HG03460 (cell line): ENCODE results near the gene CTNS.
A peak's percentile ranks its signal among the peaks of the same experiment; 100 is the strongest.

Experiments
- ATAC-seq: cut with Tn5 transposase; IDR thresholded peaks from one replicate; pipeline ENCODE4 v1.9.1; 2021; ENCODE audit not compliant: unreplicated experiment

CTNS gene

DNA sequence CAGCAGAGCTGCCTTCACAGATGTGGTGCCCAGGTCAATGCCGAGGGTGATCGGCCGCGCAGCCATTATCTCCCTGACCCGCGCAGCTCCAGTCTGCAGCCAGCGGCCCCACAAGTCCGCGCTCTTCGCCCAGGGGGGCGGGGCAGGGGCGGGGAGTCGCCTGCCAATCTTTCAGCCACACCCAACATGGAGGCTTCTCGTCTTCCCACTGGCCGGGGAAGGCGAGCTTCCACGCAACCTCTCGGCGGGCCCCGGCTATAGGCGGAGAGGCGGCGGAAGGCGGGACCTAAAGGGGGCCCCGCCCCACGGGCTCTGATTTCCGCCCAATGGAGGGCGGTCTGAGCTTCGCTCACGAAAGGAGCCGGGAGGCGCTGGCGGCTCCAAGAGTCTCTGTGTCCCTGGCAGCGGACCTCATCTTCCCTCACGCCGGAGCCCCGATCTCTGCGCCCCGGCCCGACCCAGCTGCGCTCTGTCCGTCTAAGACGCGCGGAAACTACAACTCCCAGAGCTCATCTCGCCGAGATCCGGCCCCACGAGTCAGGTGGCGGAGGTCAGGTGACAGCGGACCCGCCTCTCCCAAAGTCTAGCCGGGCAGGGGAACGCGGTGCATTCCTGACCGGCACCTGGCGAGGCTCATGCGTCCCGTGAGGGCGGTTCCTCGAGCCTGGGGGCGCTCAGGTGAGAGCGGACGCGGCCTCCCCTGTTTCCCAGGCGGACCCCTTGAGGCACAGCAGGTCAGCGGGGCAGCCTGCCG, at the start of gene CTNS, which contains the start of gene SHPK:
Gene CTNS (plus strand): TSS at position 607 of the 754 bp plus-strand sequence. CDS start 3,447 bp downstream, outside the sequence.
Gene SHPK (minus strand): TSS at position 97 of the 754 bp plus-strand sequence. CDS start 31 bp downstream, at position 66.
- ATAC-seq, result peak; percentile 91

GRCh38 chr17:3589784-3590183, 46.8 kb upstream of the CTNS start:
- ATAC-seq, result no peak

DNA sequence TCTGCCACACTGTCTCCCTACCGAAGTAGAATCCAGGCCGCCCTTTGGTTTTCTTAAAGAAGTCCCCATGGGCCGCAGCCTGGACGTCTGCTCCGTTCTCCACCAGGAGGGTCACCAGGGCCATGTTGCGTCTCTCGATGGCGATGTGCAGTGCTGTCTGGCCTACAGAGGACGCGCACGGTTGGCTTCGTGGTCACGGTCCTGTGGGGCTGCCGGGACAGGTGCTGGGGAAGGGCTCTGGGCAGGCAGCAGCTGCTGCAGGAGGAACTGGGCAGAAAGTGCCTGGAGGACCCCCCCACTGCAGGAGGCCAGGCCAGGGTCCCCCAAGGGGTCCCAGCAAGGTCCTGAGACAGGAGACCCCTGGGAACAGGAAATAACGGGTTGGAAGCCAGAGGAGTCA, 46.3 kb upstream of the CTNS start:
- no peak for ATAC-seq

DNA sequence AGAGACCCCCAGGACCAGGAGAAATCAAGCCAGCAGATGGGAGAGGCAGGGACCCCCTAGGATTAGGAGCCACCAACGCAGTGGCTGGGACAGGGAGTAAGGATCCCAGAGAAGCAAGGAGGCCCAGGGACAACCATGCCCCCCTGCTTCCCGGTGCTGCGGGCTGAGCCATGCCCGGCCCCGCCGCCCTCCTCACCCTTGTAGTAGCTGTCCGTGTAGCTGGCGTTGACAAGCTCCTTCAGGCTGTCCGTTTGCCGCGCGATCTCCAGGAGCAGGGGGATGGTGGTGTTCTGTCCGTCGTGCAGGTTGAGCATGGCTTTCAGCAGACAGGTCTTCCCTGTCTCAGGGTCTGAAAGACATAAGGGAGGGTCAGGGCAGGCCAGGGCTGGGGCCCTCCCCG, 45.8 kb upstream of the CTNS start:
- ATAC-seq, result no peak

- no peak for ATAC-seq
Measured at GRCh38 chr17:3592216-3592860, 44.2 kb upstream of the CTNS start.

- no peak for ATAC-seq
Measured at GRCh38 chr17:3593384-3593783, 43.2 kb upstream of the CTNS start.

GRCh38 chr17:3594051-3594800, 42.3 kb upstream of the CTNS start:
- ATAC-seq, result no peak

DNA sequence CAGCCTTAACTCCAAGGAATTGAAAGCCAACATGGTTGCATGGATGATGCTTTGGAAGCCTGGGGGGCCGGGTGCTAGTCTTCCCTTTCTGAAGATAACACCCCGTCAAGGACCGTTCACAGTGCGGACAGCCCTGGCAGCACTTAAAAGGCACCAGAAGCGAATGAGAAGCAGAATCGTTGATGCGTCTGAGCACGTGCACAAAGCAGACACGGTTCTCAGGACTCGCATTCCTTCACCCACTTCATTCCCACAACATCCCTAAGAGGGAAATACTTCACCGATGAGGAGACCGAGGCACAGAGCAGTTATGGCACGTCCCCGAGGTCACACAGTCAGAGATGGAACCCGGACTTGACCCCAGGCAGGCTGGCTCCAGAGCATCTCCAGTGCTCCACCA, 41.6 kb upstream of the CTNS start:
- ATAC-seq, result no peak

DNA sequence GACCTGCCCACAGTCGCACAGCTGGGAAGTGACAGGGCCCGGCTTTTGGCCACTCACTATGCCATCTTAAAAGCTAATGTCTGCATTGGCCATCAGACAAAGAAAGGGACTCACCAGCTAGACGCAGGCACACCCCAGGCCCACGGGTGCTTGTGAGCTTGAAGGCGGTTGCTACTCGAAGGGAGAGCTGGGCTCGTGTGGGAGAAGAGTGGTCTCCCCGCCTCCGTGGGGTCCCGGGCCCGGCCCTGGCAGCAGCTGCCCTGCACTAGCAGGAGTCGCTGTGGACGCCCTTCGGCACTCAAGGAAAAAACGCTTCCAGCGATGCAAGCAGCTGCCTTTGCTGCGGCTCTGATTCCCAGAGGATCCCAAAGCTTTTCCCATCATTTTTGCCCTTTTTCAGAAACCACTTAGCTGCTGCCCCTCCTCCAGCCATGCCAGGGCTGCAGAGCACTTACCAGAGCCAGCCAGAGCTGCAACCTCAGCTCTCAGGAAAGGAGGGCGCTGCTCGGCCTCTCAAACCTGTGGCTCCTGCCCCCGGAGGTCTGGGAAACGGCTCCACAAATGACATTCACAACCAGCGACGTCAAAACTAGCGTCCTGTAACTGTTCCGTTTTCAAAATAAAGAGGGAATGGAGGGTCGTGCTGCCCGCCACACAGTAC, 39.6 kb upstream of the CTNS start:
- ATAC-seq, result no peak

- no peak for ATAC-seq
Measured at GRCh38 chr17:3598078-3598477, 38.5 kb upstream of the CTNS start.

DNA sequence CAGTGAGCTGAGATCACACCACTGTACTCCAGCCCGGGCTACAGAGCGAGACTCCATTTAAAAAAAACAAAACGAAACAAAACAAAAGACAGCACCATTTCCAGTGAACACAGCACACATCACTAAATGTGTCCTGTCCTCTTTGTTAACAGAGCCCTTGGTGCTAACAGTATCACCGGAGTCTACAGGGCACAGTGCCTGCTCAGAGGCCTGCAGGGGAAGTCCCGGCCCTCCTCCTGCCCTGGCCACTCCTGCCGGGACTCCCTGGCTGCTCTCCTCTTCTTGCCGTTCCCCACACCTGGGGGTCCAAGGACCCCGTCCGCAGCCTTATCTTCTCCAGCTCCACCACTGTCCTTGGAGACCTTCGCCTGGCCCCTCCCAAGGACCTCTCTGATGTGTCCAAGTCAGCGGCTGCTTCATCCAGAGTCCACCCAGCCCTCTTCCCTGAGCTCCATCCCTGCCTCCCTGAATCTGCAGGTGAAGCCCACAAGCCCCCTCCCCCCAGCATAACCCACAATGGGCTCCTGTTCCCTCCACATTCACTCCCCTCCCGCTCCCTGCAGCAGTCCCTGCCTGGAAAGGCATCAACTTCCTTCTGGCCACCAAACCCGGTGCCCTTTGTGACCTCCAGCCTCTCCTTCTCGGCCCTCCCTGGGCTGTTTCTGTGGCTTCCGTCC, 35.9 kb upstream of the CTNS start:
- no peak for ATAC-seq

DNA sequence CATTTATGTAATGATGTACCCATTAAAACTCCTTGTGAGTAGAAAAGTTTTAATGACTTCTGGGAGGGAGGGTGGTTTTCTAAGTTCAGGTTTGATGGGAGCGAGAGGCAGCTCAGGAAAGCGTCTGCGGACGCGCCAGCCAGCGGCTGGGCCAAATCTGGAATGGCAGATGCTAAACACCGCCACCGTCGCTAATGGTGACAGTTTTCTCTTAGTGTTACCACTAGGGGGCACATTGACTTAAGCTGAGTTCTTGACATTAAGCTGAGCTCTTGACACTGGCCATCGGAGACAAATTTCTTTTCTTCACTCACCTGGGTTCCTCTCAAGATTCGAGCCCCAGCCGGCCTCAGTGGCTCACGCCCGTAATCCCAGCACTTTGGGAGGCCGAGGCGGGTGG, 34.1 kb upstream of the CTNS start:
- ATAC-seq, result no peak

GRCh38 chr17:3603119-3603869, 33.3 kb upstream of the CTNS start:
- ATAC-seq, result no peak

DNA sequence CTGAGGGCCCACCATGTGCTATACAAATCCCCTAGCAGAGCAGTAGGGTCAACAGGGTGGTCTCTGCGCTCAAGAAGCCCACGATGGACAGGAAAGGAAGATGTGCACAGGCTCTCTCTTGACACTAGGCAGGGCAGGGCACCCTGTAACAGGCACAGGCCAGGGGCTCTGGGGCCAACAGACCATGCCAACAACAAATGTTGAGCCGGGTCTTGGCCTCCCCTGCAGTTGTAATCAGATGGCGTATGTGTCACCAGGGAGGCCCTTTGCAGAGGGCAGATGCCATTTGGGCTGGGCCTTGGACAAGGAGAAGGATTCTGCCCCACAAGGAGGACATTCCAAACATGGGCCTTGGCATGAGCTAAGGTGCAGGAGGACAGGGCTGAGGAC, 32.7 kb upstream of the CTNS start:
- no peak for ATAC-seq

- no peak for ATAC-seq
Measured at GRCh38 chr17:3609689-3610088, 26.9 kb upstream of the CTNS start.

DNA sequence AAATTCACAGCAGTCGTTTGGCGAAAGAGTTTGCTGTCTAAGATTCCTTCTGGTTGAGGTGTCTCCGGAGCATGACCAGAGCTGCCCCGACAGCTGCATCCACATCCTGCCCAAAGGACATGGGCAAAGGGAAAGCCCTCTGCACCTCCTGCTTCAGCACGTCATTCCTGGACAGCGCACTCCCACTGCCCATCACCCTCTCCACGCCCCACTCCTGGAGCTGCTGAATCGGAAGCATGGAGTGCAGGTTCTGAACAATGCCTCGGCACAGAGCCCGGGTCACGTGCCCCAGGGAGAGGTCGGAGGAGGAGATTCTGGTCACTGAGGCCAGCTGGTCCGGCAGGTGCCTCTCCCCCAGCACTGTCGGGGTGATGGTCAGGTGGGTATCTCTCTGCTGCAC, 26.0 kb upstream of the CTNS start:
- no peak for ATAC-seq

- no peak for ATAC-seq
Measured at GRCh38 chr17:3613124-3613523, 23.4 kb upstream of the CTNS start.

DNA sequence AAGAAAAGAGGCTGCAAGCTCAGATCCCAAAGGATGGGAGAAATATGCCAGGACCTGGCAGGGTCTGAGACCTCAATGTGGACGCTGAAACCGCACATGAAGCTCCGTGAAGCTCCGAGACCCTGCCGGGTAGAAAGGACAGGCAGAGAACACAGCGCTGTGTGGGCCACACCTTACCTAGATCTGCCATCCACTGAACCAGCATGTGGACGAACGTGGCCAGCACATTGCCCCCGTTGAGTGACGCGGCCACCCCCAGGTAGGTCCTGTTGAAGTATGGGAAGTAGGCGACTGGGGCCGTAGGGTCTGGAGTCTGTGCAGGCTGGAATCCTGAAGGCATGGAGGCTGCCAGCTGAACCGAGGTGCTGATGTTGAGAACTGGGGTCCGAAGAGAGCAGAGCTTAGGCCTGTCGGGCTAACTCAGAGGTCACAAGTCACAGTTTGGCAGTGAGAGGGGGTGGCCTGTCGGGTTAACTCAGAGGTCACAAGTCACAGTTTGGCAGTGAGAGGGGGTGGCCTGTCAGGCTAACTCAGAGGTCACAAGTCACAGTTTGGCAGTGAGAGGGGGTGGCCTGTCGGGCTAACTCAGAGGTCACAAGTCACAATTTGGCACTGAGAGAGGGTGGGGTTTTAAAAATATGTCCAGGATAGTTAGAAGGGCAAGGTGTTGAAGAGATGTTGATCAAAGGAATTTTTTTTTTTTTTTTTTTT, 21.2 kb upstream of the CTNS start:
- ATAC-seq, result no peak

- ATAC-seq, result no peak
Measured at GRCh38 chr17:3621146-3621720, 15.3 kb upstream of the CTNS start.
